ENCODE data around the gene SEC24B.
A peak's percentile ranks its signal among the peaks of the same experiment; 100 is the strongest.
"Not testable (repeated sequence)": the region's sequence is repeated elsewhere in the genome, so short reads cannot be mapped to it uniquely, and the experiment has no call there.

SEC24B gene

GRCh38 chr4:109495514-109495913 is 61.9 kb downstream of the SEC24B start:
- FAIRE-seq (no peak), DNase-seq (ENCODE audit: extremely low spot score, insufficient read length, low read depth) (no peak)

- FAIRE-seq (no peak), DNase-seq (ENCODE audit: extremely low spot score, insufficient read length, low read depth) (no peak)
Observed at GRCh38 chr4:109496875-109497274, 63.3 kb downstream of the SEC24B start.

GRCh38 chr4:109497511-109497910 is 63.9 kb downstream of the SEC24B start:
- no peak for DNase-seq (ENCODE audit: extremely low spot score, insufficient read length, low read depth)
- FAIRE-seq = no peak

GRCh38 chr4:109499513-109499912 is 65.9 kb downstream of the SEC24B start:
- FAIRE-seq (no peak), DNase-seq (ENCODE audit: extremely low spot score, insufficient read length, low read depth) (no peak)

GRCh38 chr4:109506890-109507289 is 73.3 kb downstream of the SEC24B start:
- no peak for FAIRE-seq

GRCh38 chr4:109510687-109511086 is 77.1 kb downstream of the SEC24B start:
- FAIRE-seq (no peak), DNase-seq (ENCODE audit: extremely low spot score, insufficient read length, low read depth) (no peak)

More at GRCh38 chr4:109506890-109507289, 73.3 kb downstream of the SEC24B start:
- DNase-seq (ENCODE audit: extremely low spot score, insufficient read length, low read depth) = no peak

- DNase-seq (ENCODE audit: extremely low spot score, insufficient read length, low read depth) (no peak), FAIRE-seq (no peak)
Observed at GRCh38 chr4:109511414-109511813, 77.8 kb downstream of the SEC24B start.

- not testable (repeated sequence) for DNase-seq (ENCODE audit: extremely low spot score, insufficient read length, low read depth); FAIRE-seq
Observed at GRCh38 chr4:109513368-109513767, 79.8 kb downstream of the SEC24B start.

GRCh38 chr4:109532182-109532581 is 98.6 kb downstream of the SEC24B start:
- FAIRE-seq (no peak), DNase-seq (ENCODE audit: extremely low spot score, insufficient read length, low read depth) (no peak)

GRCh38 chr4:109545401-109545800 is 111.8 kb downstream of the SEC24B start:
- DNase-seq (ENCODE audit: extremely low spot score, insufficient read length, low read depth) (no peak), FAIRE-seq (no peak)

- DNase-seq (ENCODE audit: extremely low spot score, insufficient read length, low read depth) (no peak), FAIRE-seq (no peak)
Observed at GRCh38 chr4:109547394-109547793, 113.8 kb downstream of the SEC24B start.

- no peak for FAIRE-seq
- no peak for DNase-seq (ENCODE audit: extremely low spot score, insufficient read length, low read depth)
Observed at GRCh38 chr4:109548655-109549054, 115.0 kb downstream of the SEC24B start.

- FAIRE-seq (no peak), DNase-seq (ENCODE audit: extremely low spot score, insufficient read length, low read depth) (no peak)
Observed at GRCh38 chr4:109552237-109552636, 118.6 kb downstream of the SEC24B start.

- FAIRE-seq = no peak
- no peak for DNase-seq (ENCODE audit: extremely low spot score, insufficient read length, low read depth)
Observed at GRCh38 chr4:109553130-109553529, 119.5 kb downstream of the SEC24B start.

- FAIRE-seq (no peak), DNase-seq (ENCODE audit: extremely low spot score, insufficient read length, low read depth) (no peak)
Observed at GRCh38 chr4:109554971-109555370, 121.4 kb downstream of the SEC24B start.

GRCh38 chr4:109557433-109557832 is 123.8 kb downstream of the SEC24B start:
- DNase-seq (ENCODE audit: extremely low spot score, insufficient read length, low read depth) (no peak), FAIRE-seq (no peak)

GRCh38 chr4:109558095-109558494 is 124.5 kb downstream of the SEC24B start:
- not testable (repeated sequence) for FAIRE-seq; DNase-seq (ENCODE audit: extremely low spot score, insufficient read length, low read depth)

- DNase-seq (ENCODE audit: extremely low spot score, insufficient read length, low read depth) = peak; percentile 14
- no peak for FAIRE-seq
Observed at GRCh38 chr4:109559625-109559982, 126.0 kb downstream of the SEC24B start.

GRCh38 chr4:109559983-109560686 is 126.5 kb downstream of the SEC24B start, which contains the start of gene MCUB:
Gene MCUB, plus strand, starts transcription at chr4:109560246. Its CDS starts 92 bp downstream, at chr4:109560338.
- peak; percentile 75 for FAIRE-seq

GRCh38 chr4:109560687-109561461 is 127.3 kb downstream of the SEC24B start:
- peak; percentile 97 for FAIRE-seq
- peak; percentile 57 for DNase-seq (ENCODE audit: extremely low spot score, insufficient read length, low read depth)

More at GRCh38 chr4:109559983-109560686, 126.5 kb downstream of the SEC24B start, which contains the start of gene MCUB:
- DNase-seq (ENCODE audit: extremely low spot score, insufficient read length, low read depth) = peak; percentile 81
